HepG2 (cell line): ENCODE results near the gene CLASP1. TPM values are rescaled to one million over a fixed set of nuclear protein-coding genes. Genes with fewer than 3 reads are reported as not detected.

ENCODE experiments used
- HNF4G ChIP-seq, 2 experiments: sonication (generic) in 1 of 2; formaldehyde crosslinking in 1 of 2; IDR thresholded peaks; 2 replicates each; pipeline versions ENCODE4 v1.4.0 to v1.6.1; 2011 to 2020; ENCODE audit warnings: borderline replicate concordance in 2 of 2, low read depth in 2 of 2, mild to moderate bottlenecking in 2 of 2, low read length in 1 of 2, missing genetic modification reagents in 1 of 2, moderate library complexity in 1 of 2
- IKZF5 ChIP-seq: IDR thresholded peaks from 2 replicates; pipeline ENCODE4 v1.6.1; 2018; ENCODE audit warnings: missing genetic modification reagents, mild to moderate bottlenecking, missing compliant biosample characterization
- MAFG ChIP-seq: sonication (generic); formaldehyde crosslinking; IDR thresholded peaks from 2 replicates; pipeline ENCODE4 v1.5.1; 2020; ENCODE audit warnings: mild to moderate bottlenecking, missing genetic modification reagents
- MIER2 ChIP-seq: IDR thresholded peaks from 2 replicates; pipeline ENCODE4 v1.6.1; 2016; ENCODE audit warnings: missing biosample characterization, missing genetic modification reagents
- NFAT5 ChIP-seq: sonication (generic); formaldehyde crosslinking; IDR thresholded peaks from 2 replicates; pipeline ENCODE4 v1.4.0; 2020; ENCODE audit warnings: missing genetic modification reagents
- NFE2 ChIP-seq: sonication (generic); formaldehyde crosslinking; IDR thresholded peaks from 2 replicates; pipeline ENCODE4 v1.4.0; 2020; ENCODE audit warnings: missing genetic modification reagents
- STAT5B ChIP-seq: sonication (generic); formaldehyde crosslinking; IDR thresholded peaks from 2 replicates; pipeline ENCODE4 v1.4.0; 2020; ENCODE audit warnings: missing genetic modification reagents
- ZFP62 ChIP-seq: sonication (generic); formaldehyde crosslinking; IDR thresholded peaks from 2 replicates; pipeline ENCODE4 v1.4.0; 2020; ENCODE audit warnings: missing genetic modification reagents
- ZFP91 ChIP-seq: sonication (generic); formaldehyde crosslinking; IDR thresholded peaks from 2 replicates; pipeline ENCODE4 v1.9.0; 2022; ENCODE audit warnings: missing genetic modification reagents, mild to moderate bottlenecking, borderline replicate concordance
- ZNF263 ChIP-seq: sonication (generic); formaldehyde crosslinking; IDR thresholded peaks from 2 replicates; pipeline ENCODE4 v1.4.0; 2020; ENCODE audit warnings: missing genetic modification reagents
- ZNF331 ChIP-seq: sonication (generic); formaldehyde crosslinking; IDR thresholded peaks from 2 replicates; pipeline ENCODE4 v1.4.0; 2020; ENCODE audit warnings: missing genetic modification reagents
- ZNF460 ChIP-seq: sonication (generic); formaldehyde crosslinking; IDR thresholded peaks from 2 replicates; pipeline ENCODE4 v1.5.1; 2020; ENCODE audit warnings: missing genetic modification reagents, mild to moderate bottlenecking, borderline replicate concordance
- ZNF687 ChIP-seq: sonication (generic); formaldehyde crosslinking; IDR thresholded peaks from 2 replicates; pipeline ENCODE4 v1.5.1; 2020; ENCODE audit warnings: mild to moderate bottlenecking, missing genetic modification reagents, moderate library complexity
- ZNF839 ChIP-seq: sonication (generic); formaldehyde crosslinking; IDR thresholded peaks from 2 replicates; pipeline ENCODE4 v1.4.0; 2020; ENCODE audit warnings: missing genetic modification reagents, mild to moderate bottlenecking, borderline replicate concordance
- polyA plus RNA-seq, 8 experiments: library from polyadenylated mRNA; depleted of rRNA in 3 of 8; stranded (reverse) in 7 of 8; unstranded in 1 of 8; fragments of >200 nt; fragmentation: Illumina TruSeq in 4 of 8; extraction: Trizol in 4 of 8; gene quantifications; 2 replicates each; pipeline versions ENCODE4 v1.2.1 to v1.2.3, GENCODE V29; 2011 to 2016; ENCODE audit warnings: low read depth in 4 of 8, missing spikeins in 1 of 8, mixed read lengths in 1 of 8; ENCODE audit not compliant: insufficient read depth in 1 of 8
- total RNA-seq, 5 experiments: library from RNA; depleted of rRNA; stranded (reverse); fragments of >200 nt; fragmentation: Illumina TruSeq; extraction: Trizol; gene quantifications; 2 replicates each; pipeline ENCODE4 v1.2.3, GENCODE V29; 2016; ENCODE audit warnings: low read depth in 1 of 5

Gene CLASP1
- total and polyA plus RNA-seq, 2 of the 13 experiments (the other 11 are each of a cell fraction or from before 2014, with no cell fraction given) = 11.7 to 47.9 TPM

- TF ChIP-seq ZFP91 (CRISPR knock-in tag) (peak; percentile 47; the same call in 1 of the 2 replicates), ZNF839 (0 out of 2 replicates have a peak, but pooled peaks have one; percentile 23), HNF4G (IDR thresholded peaks at IDR 0.05; ENCODE audit: borderline replicate concordance, low read depth, low read length) (peak; percentile 48), HNF4G (CRISPR knock-in tag; IDR thresholded peaks at IDR 0.05; ENCODE audit: borderline replicate concordance, low read depth) (no peak), MIER2 (CRISPR knock-in tag) (no peak), ZNF263 (CRISPR knock-in tag) (no peak), ZNF331 (no peak), NFAT5 (CRISPR knock-in tag) (no peak), MAFG (CRISPR knock-in tag) (no peak), STAT5B (CRISPR knock-in tag) (no peak), ZNF687 (CRISPR knock-in tag) (peak; percentile 49; the same call in 1 of the 2 replicates), ZFP62 (no peak), NFE2 (no peak), IKZF5 (CRISPR knock-in tag) (0 out of 2 replicates have a peak, but pooled peaks have one; percentile 18), ZNF460 (CRISPR knock-in tag) (no peak)
Measured at GRCh38 chr2:121334581-121335293, 314.5 kb downstream of the CLASP1 start (continued).
